HK-2 (cell line): ENCODE results near the gene C1QL4.
"Not testable (repeated sequence)": the region's sequence is repeated elsewhere in the genome, so short reads cannot be mapped to it uniquely, and the experiment has no call there.

Experiments
- DNase-seq: peaks from one replicate; pipeline ENCODE4 v3.0.0-alpha.2; 2018; ENCODE audit not compliant: unreplicated experiment

Gene C1QL4

DNA sequence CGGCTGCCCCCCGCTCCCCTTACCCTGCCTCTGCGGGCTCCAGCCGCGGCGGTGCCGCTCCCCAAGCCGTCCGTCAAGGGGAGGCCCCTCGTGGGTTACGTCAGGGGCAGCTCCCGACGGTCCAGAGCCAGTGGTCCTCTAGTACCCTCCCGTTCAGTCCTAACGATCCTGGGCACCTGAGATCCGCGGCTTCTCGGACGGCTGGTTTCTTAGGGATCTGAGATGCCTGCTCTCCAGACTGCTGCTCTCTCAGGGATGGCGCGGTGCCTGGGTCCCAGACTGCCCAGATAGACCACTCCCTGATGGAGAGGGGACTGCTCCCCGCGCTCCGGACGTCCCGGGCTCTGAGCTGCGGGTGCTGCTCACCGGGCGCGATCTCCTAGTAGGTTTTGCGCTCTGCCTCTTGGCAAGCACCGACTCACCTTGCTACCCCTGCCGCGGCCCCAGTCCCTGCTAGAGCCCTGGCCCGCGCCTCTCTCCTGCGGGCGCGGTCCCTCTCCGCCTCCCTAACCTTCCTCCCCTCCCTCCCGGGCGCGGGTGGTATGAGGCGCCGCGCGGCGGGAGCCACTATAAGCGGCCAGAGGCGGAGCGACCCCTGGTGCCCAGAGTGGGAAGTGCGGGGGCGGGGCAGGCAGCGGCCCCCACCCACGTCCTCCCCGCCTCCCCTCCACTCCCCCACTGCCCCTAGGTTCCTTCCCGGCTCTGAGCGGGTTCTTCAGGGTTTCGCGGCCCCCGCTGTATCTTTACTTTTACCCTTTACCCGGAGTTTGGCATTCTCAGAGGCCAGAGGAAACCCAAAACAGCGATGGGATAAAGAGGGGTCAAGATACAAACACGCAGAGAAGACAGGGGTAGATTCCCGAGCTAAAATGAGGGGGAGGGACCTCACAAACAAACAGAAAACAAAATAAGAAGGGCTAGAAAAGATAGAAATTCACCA, at the start of gene C1QL4:
Gene C1QL4 (minus strand): TSS at position 544 of the 940 bp plus-strand sequence. CDS start 711 bp downstream, outside the sequence.
- peak; percentile 89 for DNase-seq

- not testable (repeated sequence) for DNase-seq
These were observed 43.2 kb upstream of the C1QL4 start for GRCh38 chr12:49380184-49380583.

DNA sequence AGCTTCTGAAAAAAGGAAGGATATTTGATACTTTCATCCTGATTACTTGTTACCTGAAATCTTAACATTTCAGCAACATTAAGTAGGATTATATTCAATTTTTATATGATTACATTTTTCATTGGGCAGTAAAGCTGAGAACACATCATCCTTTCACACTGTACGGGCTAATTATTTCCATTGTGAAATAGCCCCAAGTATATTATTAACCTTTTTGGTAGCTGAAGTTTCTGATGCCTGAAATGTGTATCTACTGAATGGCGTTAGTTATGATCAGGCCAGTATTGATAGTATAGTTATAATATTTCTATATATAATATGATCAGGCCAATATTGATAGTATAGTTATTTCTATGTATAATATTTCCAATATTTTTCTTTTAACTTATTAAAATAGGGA, 40.4 kb upstream of the C1QL4 start:
- DNase-seq, result no peak

- DNase-seq, result no peak
These were observed 38.4 kb upstream of the C1QL4 start for GRCh38 chr12:49375406-49375805.

DNA sequence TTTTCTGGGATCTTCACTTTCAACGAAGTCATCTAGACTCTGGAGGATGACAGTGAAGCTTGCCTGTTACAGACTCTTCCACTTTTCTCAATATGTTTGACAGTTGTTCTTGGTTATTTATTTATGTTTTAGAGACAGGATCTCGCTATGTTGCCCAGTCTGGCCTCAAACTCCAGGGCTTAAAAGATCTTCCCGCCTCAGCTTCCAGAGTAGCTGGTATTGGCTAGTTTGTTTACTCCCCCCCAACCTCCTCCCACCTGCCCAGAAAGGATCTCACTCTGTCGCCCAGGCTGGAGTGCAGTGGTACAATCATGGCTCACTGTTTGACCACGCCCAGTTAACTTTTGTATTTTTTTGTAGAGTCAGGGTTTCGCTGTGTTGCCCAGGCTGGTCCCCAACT, 33.6 kb upstream of the C1QL4 start:
- no peak for DNase-seq

GRCh38 chr12:49369411-49370145, 32.6 kb upstream of the C1QL4 start:
- DNase-seq, result no peak

- DNase-seq, result no peak
These were observed 31.2 kb upstream of the C1QL4 start for GRCh38 chr12:49368240-49368600.

DNA sequence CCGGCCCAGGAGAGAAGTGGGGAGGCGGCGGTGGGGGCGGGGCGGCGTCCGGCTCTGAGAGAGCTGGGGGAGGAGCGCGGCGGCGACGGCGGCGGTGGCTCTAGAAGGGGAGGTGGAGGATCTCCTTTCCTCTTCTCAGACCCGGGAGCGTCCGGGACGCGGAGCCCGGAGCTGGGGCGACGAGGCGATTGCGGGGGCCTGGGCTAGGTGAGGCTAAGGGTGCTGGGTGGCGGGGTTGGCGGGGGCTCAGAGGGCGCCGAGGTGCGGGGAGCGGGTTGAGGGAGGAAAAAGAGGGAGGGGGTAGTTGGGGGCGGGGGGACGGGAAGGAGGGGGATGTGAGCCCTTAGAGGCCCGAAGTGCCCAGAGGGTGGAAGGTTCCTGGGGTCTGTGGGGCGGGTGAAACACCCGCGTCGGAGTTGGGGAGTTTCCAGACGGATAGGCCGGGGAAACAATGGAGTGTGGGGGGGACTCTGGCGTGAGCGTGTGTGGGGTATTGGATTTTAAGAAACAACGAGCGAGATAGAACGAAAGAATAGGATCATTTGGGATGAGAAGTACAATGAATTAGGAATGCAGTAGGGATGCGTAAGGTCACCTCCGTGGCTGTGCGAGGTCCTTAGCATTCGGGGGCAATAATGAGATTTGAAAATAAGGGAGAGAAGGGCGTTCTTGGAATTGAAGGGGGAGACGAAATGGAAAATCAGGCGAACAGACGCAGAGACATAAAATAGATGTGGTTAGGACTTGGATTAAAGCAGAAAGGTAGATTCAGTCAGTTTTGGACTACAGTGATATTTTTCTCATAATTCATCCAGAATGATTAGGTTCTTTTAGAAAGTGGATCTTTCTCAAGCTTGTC, 30.6 kb upstream of the C1QL4 start, which contains the start of gene SPATS2:
Gene SPATS2 (plus strand): TSS at position 82 of the 859 bp plus-strand sequence. CDS start 93,551 bp downstream, outside the sequence.
- DNase-seq, result no peak

- peak; percentile 98 for DNase-seq
These were observed 29.8 kb upstream of the C1QL4 start for GRCh38 chr12:49366652-49367380.

- DNase-seq, result no peak
These were observed 29.2 kb upstream of the C1QL4 start for GRCh38 chr12:49366096-49366651.

- DNase-seq, result no peak
These were observed 28.6 kb upstream of the C1QL4 start for GRCh38 chr12:49365542-49365941.

GRCh38 chr12:49364989-49365388, 28.0 kb upstream of the C1QL4 start:
- DNase-seq, result no peak

DNA sequence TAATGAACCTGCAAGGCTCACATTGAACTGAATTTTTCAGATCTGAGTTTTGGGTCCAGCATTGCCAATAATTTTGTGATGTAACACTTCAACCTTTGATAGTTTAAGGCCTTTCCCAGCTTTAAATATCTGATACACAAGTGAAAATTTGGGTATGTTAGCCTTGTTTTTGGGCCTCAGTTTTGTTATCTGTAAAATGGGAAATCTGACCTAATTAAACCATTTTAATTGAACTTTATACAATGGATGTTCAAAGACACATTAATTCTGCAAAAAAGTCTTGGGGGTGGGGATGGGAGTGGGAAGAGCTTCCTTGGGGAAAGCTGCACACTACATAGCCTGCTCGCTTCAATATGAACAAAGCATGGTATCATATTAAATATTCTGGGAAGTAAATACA, 25.1 kb upstream of the C1QL4 start:
- no peak for DNase-seq

DNA sequence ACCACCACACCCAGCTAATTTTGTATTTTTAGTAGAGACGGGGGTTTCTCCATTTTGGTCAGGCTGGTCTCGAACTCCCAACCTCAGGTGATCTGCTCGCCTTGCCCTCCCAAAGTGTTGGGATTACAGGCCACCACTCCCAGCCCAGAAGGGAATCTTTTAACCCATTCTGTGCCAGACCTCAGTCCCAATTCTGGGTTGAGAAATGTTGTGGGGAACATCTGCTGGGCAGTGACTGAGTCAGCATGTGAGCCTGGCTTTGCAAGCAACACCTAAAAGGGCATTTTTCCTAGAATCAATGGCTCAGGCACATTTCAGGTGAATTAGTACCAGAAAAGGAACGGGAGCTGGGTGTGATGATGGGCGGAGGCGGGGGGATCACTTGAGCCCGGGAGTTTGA, 22.7 kb upstream of the C1QL4 start:
- DNase-seq, result no peak

GRCh38 chr12:49358483-49359141, 21.6 kb upstream of the C1QL4 start:
- peak; percentile 44 for DNase-seq

- no peak for DNase-seq
These were observed 20.2 kb upstream of the C1QL4 start for GRCh38 chr12:49357103-49357678.

DNA sequence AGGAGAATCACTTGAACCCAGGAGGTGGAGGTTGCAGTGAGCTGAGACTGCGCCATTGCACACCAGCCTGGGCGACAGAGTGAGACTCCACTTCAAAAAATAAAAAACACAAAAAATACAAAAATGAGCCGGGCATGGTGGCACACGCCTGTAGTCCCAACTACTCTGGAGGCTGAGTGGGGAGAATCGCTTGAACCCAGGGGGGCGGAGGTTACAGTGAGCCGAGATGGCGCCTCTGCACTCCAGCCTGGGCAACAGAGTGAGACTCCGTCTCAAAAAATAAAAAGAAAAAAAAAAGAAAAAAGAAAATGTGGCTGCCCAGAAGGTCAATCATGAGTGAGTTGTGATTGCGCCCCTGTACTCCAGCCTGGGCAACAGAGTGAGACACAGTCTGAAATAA, 18.9 kb upstream of the C1QL4 start:
- DNase-seq, result no peak

DNA sequence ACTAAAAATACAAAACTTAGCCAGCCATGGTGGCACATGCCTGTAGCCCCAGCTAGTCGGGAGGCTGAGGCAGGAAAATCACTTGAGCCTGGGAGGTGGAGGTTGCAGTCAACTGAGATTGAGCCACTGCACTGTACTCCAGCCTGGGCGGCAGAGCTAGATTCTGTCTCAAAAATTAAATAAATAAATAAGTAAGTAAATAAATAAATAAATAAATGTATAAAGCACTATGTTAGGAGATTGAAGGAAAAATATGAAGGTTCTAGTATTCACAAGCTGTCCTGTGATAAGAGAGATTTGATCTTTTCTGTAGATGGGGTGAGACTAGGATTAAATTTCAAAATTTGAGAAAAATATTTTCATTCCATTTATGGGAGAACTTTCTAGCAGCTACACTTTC, 15.4 kb upstream of the C1QL4 start:
- DNase-seq, result no peak

GRCh38 chr12:49349266-49349665, 12.3 kb upstream of the C1QL4 start:
- DNase-seq, result no peak

GRCh38 chr12:49348781-49349180, 11.8 kb upstream of the C1QL4 start:
- no peak for DNase-seq
